Panc1 (cell line): ENCODE measurements around the gene TLE1. TPM values are rescaled to one million over a fixed set of nuclear protein-coding genes. Genes with fewer than 3 reads are reported as not detected.

Experiments used
- ATAC-seq: fragments of 200-7000 bp; cut with Tn5 transposase; 2 replicates; pipeline ENCODE4 v1.9.1; 2020; ENCODE audit warnings: mild to moderate bottlenecking, moderate library complexity
- BruUV-seq: library from RNA; stranded (reverse); fragments of 400-500 nt; replicated peaks from 2 replicates; lab custom pipeline; 2021; lab: Mats Ljungman, UMichigan
- CTCF ChIA-PET: fragments of 300-600 bp; sonication (Branson Sonifier 250); formaldehyde crosslinking; loops from one replicate; lab custom pipeline; 2022; ENCODE audit warnings: antibody characterized with exemption; lab: Charles Lee
- POLR2A ChIA-PET: fragments of 300-600 bp; sonication (Branson Sonifier 250); formaldehyde crosslinking; loops from one replicate; lab custom pipeline; 2022; ENCODE audit warnings: antibody characterized with exemption; lab: Charles Lee
- DNase-seq: peaks from one replicate; pipeline ENCODE4 v3.0.0-alpha.2; 2010; ENCODE audit warnings: low read depth, low spot score
- H3K27ac ChIP-seq: 2 replicates; pipeline ENCODE4 v1.5.1; 2011; ENCODE audit warnings: mild to moderate bottlenecking, low read length, inconsistent platforms
- H3K27me3 ChIP-seq: fragments of 200-500 bp; sonication (Bioruptor generic); 2 replicates; pipeline ENCODE4 v1.6.0; 2014; ENCODE audit warnings: low read length, inconsistent platforms; ENCODE audit not compliant: control insufficient read depth, insufficient read depth
- H3K36me3 ChIP-seq: fragments of 200-500 bp; sonication (Bioruptor generic); 2 replicates; pipeline ENCODE4 v1.5.1; 2014; ENCODE audit warnings: inconsistent platforms, mild to moderate bottlenecking, low read length, moderate library complexity; ENCODE audit not compliant: control insufficient read depth, insufficient read depth
- H3K4me1 ChIP-seq: 2 replicates; pipeline ENCODE4 v1.5.1; 2011; ENCODE audit warnings: inconsistent platforms, mild to moderate bottlenecking, low read length, moderate library complexity; ENCODE audit not compliant: control insufficient read depth, insufficient read depth
- H3K4me3 ChIP-seq, 2 experiments: 2 replicates each; pipeline ENCODE4 v1.5.1; 2011 to 2012; ENCODE audit warnings: low read depth in 2 of 2, low read length in 2 of 2, mild to moderate bottlenecking in 2 of 2, inconsistent platforms in 1 of 2, moderate library complexity in 1 of 2
- H3K9me3 ChIP-seq: fragments of 200-500 bp; sonication (Bioruptor generic); 2 replicates; pipeline ENCODE4 v1.5.1; 2014; ENCODE audit warnings: low read depth, mild to moderate bottlenecking, inconsistent platforms, low read length, moderate library complexity; ENCODE audit not compliant: control insufficient read depth, insufficient read depth
- POLR2AphosphoS5 ChIP-seq: IDR thresholded peaks from 2 replicates; pipeline ENCODE4 v1.6.1; 2012; ENCODE audit warnings: mild to moderate bottlenecking, low read depth, low read length, moderate library complexity
- SIN3A ChIP-seq: IDR thresholded peaks from 2 replicates; pipeline ENCODE4 v1.6.1; 2012; ENCODE audit warnings: low read depth, mild to moderate bottlenecking, low read length, moderate library complexity, borderline replicate concordance; ENCODE audit not compliant: insufficient read depth
- TCF7L2 ChIP-seq: IDR thresholded peaks from 2 replicates; pipeline ENCODE4 v1.6.1; 2011; ENCODE audit warnings: mild to moderate bottlenecking, low read depth, low read length, inconsistent platforms
- in situ Hi-C: cut with HindIII; loops from 2 replicates; pipeline ENCODE4 v1.10.0; 2016; ENCODE audit warnings: low sequenced_read_pairs, low pct_unique_long_range_greater_than_20kb
- intact Hi-C: fragments of 100-400 bp; cut with micrococcal nuclease; formaldehyde crosslinking; loops from one replicate; pipeline ENCODE4 v1.10.0; 2022; ENCODE audit not compliant: unreplicated experiment
- total RNA-seq: library from RNA; stranded (reverse); gene quantifications from one replicate; pipeline ENCODE4 v1.2.1, GENCODE V29; 2021; ENCODE audit not compliant: unreplicated experiment
- TF ChIP-seq, protein P1 (sequence below): fragments of 450-650 bp; IDR thresholded peaks from 2 replicates; pipeline ENCODE4 v1.5.1; 2017; ENCODE audit warnings: mild to moderate bottlenecking
- TF ChIP-seq, protein P2 (sequence below), 2 experiments: IDR thresholded peaks; 2 replicates each; pipeline ENCODE4 v1.6.1; 2011 to 2012; ENCODE audit warnings: low read depth in 2 of 2, control low read depth in 1 of 2, low read length in 1 of 2, mild to moderate bottlenecking in 1 of 2, moderate library complexity in 1 of 2; ENCODE audit not compliant: insufficient read depth in 1 of 2

TLE1 gene
- total RNA-seq, 1 experiment from 2014 or later = 12.9 TPM

- no TSS peak for BruUV-seq
- intact Hi-C loops = loop anchor here (5.0 to 10.0 kb wide), 2 partner anchors 165 to 297 kb away; partner anchors contain the start of gene SPATA31D1
- TF ChIP-seq, protein P1, sequence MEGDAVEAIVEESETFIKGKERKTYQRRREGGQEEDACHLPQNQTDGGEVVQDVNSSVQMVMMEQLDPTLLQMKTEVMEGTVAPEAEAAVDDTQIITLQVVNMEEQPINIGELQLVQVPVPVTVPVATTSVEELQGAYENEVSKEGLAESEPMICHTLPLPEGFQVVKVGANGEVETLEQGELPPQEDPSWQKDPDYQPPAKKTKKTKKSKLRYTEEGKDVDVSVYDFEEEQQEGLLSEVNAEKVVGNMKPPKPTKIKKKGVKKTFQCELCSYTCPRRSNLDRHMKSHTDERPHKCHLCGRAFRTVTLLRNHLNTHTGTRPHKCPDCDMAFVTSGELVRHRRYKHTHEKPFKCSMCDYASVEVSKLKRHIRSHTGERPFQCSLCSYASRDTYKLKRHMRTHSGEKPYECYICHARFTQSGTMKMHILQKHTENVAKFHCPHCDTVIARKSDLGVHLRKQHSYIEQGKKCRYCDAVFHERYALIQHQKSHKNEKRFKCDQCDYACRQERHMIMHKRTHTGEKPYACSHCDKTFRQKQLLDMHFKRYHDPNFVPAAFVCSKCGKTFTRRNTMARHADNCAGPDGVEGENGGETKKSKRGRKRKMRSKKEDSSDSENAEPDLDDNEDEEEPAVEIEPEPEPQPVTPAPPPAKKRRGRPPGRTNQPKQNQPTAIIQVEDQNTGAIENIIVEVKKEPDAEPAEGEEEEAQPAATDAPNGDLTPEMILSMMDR = no peak
- TF ChIP-seq SIN3A (no peak), TCF7L2 (no peak), POLR2AphosphoS5 (no peak)
- TF ChIP-seq, protein P2, sequence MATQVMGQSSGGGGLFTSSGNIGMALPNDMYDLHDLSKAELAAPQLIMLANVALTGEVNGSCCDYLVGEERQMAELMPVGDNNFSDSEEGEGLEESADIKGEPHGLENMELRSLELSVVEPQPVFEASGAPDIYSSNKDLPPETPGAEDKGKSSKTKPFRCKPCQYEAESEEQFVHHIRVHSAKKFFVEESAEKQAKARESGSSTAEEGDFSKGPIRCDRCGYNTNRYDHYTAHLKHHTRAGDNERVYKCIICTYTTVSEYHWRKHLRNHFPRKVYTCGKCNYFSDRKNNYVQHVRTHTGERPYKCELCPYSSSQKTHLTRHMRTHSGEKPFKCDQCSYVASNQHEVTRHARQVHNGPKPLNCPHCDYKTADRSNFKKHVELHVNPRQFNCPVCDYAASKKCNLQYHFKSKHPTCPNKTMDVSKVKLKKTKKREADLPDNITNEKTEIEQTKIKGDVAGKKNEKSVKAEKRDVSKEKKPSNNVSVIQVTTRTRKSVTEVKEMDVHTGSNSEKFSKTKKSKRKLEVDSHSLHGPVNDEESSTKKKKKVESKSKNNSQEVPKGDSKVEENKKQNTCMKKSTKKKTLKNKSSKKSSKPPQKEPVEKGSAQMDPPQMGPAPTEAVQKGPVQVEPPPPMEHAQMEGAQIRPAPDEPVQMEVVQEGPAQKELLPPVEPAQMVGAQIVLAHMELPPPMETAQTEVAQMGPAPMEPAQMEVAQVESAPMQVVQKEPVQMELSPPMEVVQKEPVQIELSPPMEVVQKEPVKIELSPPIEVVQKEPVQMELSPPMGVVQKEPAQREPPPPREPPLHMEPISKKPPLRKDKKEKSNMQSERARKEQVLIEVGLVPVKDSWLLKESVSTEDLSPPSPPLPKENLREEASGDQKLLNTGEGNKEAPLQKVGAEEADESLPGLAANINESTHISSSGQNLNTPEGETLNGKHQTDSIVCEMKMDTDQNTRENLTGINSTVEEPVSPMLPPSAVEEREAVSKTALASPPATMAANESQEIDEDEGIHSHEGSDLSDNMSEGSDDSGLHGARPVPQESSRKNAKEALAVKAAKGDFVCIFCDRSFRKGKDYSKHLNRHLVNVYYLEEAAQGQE (IDR thresholded peaks at IDR 0.05; ENCODE audit: insufficient read depth in 1 of 2, low read depth in 2 of 2, low read length in 1 of 2) = no peak
- ATAC-seq = no peak
- POLR2A ChIA-PET = no interaction called here
- H3K9me3 ChIP-seq = no peaks in the 10 kb centered on the region
- H3K4me3 ChIP-seq = peak overlapping the region; percentile 60 to 77
- no peak for DNase-seq
- H3K27ac ChIP-seq = peak overlapping the region; percentile 23; the same call in 1 of the 2 replicates
- CTCF ChIA-PET = no interaction called here
- H3K4me1 ChIP-seq = peaks cover 16% of the 10 kb centered on the region; the same call in 1 of the 2 replicates
- peaks cover 2% of the 10 kb centered on the region for H3K36me3 ChIP-seq
- H3K27me3 ChIP-seq = no peaks in the 10 kb centered on the region
- in situ Hi-C loops = no loop called here
Observed at GRCh38 chr9:81687521-81688261, 1.7 kb downstream of the TLE1 start.

- ATAC-seq = peak; percentile 57; the same call in 1 of the 2 replicates
- Histone ChIP-seq H3K4me3 (peak overlapping the region; percentile 60 to 77), H3K27me3 (no peaks in the 10 kb centered on the region), H3K4me1 (peaks cover 16% of the 10 kb centered on the region; the same call in 1 of the 2 replicates), H3K9me3 (no peaks in the 10 kb centered on the region), H3K27ac (peak overlapping the region; percentile 23), H3K36me3 (peaks cover 2% of the 10 kb centered on the region)
- ChIA-PET POLR2A (interaction anchor here (0.6 kb wide), 1 partner anchor 1114 kb away, joined by 3 read pairs; no protein-coding TSS in a partner anchor), CTCF (no interaction called here)
- intact Hi-C loops (loop anchor here (5.0 to 10.0 kb wide), 2 partner anchors 165 to 298 kb away; partner anchors contain the start of gene SPATA31D1), in situ Hi-C loops (no loop called here)
- BruUV-seq = no TSS peak
- no peak for TF ChIP-seq SIN3A
- no peak for TF ChIP-seq POLR2AphosphoS5
- TF ChIP-seq, protein P1 = peak; percentile 77
- TF ChIP-seq, protein P2 (IDR thresholded peaks at IDR 0.05; ENCODE audit: insufficient read depth in 1 of 2, low read depth in 2 of 2, low read length in 1 of 2) = no peak
- TF ChIP-seq TCF7L2 = no peak
- DNase-seq = no peak
Observed at GRCh38 chr9:81686614-81687520, 2.5 kb downstream of the TLE1 start.
